ENCODE data around the gene NEUROG3.
"Not testable (repeated sequence)": the region's sequence is repeated elsewhere in the genome, so short reads cannot be mapped to it uniquely, and the experiment has no call there.

Gene NEUROG3

GRCh38 chr10:69571618-69572158, 1.5 kb downstream of the NEUROG3 start:
- no peak for DNase-seq

GRCh38 chr10:69570050-69570816, 3.0 kb downstream of the NEUROG3 start:
- no peak for DNase-seq

- no peak for DNase-seq
Measured at GRCh38 chr10:69569396-69569934, 3.8 kb downstream of the NEUROG3 start.

GRCh38 chr10:69568472-69569395, 4.5 kb downstream of the NEUROG3 start:
- no peak for DNase-seq

- DNase-seq: peak; percentile 24 to 58
Measured at GRCh38 chr10:69567920-69568319, 5.3 kb downstream of the NEUROG3 start.

GRCh38 chr10:69562731-69563254, 10.4 kb downstream of the NEUROG3 start:
- DNase-seq: no peak

- DNase-seq: no peak
Measured at GRCh38 chr10:69559525-69559924, 13.7 kb downstream of the NEUROG3 start.

GRCh38 chr10:69558559-69558958, 14.7 kb downstream of the NEUROG3 start:
- DNase-seq: no peak

- no peak for DNase-seq
Measured at GRCh38 chr10:69554611-69555010, 18.6 kb downstream of the NEUROG3 start.

GRCh38 chr10:69553328-69553727, 19.9 kb downstream of the NEUROG3 start:
- DNase-seq: no peak

GRCh38 chr10:69552268-69552667, 21.0 kb downstream of the NEUROG3 start:
- no peak for DNase-seq

- DNase-seq: no peak
Measured at GRCh38 chr10:69549959-69550358, 23.3 kb downstream of the NEUROG3 start.

- DNase-seq: no peak
Measured at GRCh38 chr10:69541463-69541862, 31.8 kb downstream of the NEUROG3 start.

GRCh38 chr10:69538461-69538860, 34.8 kb downstream of the NEUROG3 start:
- no peak for DNase-seq

GRCh38 chr10:69537449-69537848, 35.8 kb downstream of the NEUROG3 start:
- DNase-seq: no peak

- DNase-seq: not testable (repeated sequence)
Measured at GRCh38 chr10:69536521-69536920, 36.7 kb downstream of the NEUROG3 start.

GRCh38 chr10:69533658-69534057, 39.6 kb downstream of the NEUROG3 start:
- DNase-seq: no peak

- DNase-seq: no peak
Measured at GRCh38 chr10:69527961-69528360, 45.3 kb downstream of the NEUROG3 start.
